GM19193 (cell line): ENCODE data around the gene FGF11.

Experiments used
- POLR2A ChIP-seq: IDR thresholded peaks from 4 replicates; pipeline ENCODE4 v1.6.1; 2011; ENCODE audit not compliant: insufficient read depth, insufficient read length; ENCODE audit errors: extremely low read depth

The FGF11 gene

DNA sequence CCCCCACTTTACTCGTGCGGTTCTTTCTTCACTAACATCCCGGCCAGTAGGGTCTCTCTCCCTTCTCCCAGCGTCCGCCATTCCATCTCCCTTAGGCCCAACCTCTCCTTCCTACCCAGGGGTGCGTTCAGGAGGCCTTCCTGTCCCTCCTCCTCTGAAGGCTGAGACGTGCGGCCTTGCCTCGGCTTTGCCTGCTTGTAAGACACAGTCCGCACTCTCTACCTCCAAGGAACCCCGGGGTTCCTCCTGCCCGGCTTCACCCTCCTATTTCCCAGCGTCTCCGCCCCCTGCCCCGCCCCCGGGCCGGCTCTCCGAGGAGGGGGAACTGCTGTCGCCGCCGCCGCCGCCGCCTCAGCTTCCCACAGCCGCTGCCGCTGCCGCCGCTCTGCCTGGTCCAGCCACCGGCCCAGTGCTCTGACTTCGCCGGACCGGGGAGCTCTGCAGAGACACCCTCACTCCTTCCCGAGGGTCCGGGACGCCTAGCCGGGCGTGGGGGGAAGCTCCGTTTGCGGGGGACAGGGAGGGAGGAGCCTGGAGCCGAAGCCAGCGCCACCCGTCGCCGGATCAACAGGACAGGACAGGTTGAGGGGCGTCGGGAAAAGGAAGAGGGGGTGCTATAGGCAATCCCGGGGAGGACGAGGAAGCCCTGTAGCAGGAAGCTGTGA lies 1.2 kb upstream of the FGF11 start:
- TF ChIP-seq POLR2A: no peak

DNA sequence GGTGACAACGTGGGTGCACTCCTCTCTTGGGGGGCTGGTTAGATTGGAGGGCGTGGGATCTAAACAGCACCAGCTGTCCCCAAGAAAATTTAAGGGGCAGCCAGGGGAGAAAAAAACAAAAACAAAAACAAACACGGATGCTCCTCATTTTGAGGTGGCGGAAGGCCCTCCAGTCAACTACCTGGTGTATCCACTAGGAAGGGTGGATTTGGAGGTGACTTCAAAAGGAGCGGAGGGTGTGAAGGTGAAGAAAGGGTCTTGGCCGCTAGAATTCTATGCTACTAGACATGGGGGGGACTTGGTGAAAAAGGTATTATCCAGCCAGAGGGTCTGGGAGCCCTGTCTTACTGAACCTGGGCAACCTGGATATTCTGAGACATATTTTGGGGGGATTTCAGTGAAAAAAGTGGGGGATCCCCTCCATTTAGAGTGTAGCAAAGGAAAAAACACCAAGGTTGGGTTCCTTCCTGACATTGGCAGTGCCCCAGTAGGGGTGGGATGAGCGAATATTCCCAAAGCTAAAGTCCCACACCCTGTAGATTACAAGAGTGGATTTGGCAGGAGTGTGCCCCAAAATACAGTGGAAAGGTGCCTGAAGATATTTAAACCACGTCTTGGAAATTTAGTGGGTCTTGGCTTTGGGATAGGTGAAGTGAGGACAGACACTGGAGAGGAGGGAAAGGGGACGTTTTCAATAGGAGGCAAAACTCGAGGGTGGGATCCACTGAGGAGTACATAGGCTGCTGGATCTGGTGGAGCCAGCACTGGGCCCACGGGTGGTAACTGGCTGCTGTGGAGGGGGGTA lies 454 bp upstream of the FGF11 start:
- TF ChIP-seq POLR2A: no peak

DNA sequence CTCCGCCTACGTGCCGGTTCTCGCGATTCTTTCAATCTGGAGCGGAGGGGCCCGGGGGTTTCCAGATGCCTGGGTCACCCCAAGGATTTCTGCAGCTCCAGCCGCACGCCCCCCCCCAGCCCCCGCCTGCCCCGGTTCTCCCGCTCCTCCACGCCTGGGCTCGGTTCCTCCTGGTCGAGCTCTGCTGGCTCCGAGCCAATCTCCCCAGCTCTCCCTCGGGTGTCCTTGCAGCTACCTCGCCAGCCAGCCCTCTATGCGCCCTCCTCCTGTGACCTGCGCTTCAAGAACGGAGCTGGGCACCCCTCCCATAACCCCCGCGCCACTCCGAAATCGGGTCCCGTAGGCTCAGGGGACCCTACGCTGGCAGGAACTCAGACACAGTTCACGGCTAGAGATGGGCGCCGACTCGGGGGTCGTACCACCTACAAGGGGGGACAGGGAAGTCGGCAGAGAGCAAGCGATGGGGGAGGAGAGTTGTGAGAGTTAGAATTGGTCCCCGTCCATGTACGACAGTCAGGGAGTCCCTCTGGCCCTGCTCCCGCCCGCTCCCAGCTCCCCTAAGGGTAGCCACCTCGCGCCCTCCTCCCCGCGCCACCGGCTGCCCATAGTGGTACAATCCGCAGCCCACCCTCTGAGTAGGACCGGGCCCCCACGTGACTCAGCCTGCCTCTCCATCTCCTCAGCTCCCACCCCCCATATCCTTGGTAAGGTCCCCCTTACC lies 961 bp downstream of the FGF11 start:
- no peak for TF ChIP-seq POLR2A

DNA sequence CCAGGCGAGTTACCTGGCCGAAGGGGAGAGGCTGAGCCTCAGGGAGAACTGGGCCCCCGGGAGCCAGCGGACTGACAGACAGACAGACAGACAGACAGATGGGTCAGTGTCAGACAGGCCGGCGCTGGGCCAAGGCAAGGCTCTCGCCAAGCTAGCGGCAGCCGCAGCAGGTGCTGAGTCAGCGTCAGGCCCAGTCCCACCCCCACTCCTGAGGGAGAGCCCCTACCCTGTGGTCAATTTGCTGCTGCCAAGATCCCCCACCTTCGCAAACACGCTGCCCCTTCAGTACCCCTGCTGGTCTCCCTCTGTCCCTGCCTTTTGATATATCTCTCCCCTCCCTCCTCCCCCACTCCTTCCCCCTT lies 1.5 kb downstream of the FGF11 start:
- TF ChIP-seq POLR2A: peak; percentile 5

DNA sequence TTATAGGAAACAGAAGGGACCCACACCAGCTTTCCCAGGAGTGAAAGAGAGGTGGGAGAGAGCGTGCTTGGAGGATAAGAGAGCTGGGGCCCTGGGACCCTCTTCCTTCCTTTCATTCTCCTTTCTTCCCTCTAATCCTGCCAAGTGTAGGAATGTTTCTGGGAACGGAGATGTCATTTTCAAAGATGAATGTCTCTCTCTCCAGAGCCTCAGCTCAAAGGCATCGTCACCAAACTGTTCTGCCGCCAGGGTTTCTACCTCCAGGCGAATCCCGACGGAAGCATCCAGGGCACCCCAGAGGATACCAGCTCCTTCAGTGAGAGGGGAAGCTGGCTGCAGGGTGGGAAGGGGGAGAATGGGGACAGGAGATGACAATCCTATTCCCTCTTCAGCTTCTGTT lies 2.0 kb downstream of the FGF11 start:
- no peak for TF ChIP-seq POLR2A

DNA sequence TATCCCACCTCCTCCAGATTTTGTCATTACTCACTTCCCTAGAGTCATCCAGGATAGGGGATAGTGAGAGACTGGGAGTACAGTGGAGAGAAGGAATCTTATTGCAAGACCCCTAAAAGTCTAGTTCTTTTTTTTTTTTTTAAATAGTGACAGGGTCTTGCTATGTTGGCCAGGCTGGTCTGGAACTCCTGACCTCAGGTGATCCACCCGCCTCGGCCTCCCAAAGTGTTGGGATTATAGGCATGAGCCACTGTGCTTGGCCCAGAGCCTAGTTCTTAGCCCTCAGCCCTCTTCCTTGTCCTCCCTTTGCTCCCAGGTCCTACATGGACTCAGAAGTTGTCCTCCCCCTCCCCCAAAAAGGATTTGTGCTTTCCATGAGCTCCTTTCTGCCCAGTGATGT lies 2.8 kb downstream of the FGF11 start:
- no peak for TF ChIP-seq POLR2A

DNA sequence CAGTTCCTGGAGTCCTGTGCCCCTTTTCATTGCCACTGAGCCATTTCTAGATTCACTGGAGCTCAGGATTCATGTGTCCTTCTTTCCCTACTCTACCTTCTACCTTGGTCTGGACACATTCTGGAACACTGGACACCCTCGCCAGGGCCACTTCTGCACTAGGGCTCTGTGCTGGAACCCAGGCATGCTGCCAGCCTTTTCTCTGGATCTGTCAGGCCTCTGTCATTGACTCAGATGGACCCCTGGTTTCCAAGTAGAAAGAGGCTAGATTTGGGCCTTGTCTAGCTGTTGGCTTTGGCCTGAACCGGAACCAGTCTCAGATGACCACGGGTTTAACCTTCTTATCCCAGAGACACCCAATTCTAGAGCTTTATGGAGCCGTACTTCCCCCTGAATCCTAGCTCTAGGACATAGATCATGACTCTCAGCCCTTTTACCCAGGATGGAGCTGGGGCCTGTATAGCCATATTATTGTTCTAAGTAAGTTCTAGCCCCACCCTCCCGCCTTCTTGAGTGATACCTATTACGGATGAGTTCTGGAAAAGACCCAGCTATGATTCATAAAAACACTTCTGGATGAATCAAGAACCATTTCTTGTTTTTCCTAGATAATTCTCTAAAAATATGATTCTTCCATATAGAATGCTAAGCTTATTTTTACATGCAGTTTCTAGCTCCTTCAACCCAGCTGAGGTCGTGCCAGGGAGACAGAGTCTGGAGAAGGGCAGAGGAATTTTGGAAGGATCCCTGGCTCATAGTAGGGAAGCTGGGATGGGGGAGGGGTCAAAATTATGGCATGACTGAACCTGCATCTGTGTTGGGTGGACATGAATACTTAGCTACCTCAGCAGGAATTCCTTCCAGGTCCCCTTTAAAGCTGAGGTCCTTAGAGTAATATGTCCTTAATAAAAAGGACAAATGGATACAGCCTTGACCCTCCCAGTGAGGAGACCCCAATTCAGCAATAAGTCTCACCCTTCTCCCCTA lies 4.5 kb downstream of the FGF11 start:
- TF ChIP-seq POLR2A: no peak

DNA sequence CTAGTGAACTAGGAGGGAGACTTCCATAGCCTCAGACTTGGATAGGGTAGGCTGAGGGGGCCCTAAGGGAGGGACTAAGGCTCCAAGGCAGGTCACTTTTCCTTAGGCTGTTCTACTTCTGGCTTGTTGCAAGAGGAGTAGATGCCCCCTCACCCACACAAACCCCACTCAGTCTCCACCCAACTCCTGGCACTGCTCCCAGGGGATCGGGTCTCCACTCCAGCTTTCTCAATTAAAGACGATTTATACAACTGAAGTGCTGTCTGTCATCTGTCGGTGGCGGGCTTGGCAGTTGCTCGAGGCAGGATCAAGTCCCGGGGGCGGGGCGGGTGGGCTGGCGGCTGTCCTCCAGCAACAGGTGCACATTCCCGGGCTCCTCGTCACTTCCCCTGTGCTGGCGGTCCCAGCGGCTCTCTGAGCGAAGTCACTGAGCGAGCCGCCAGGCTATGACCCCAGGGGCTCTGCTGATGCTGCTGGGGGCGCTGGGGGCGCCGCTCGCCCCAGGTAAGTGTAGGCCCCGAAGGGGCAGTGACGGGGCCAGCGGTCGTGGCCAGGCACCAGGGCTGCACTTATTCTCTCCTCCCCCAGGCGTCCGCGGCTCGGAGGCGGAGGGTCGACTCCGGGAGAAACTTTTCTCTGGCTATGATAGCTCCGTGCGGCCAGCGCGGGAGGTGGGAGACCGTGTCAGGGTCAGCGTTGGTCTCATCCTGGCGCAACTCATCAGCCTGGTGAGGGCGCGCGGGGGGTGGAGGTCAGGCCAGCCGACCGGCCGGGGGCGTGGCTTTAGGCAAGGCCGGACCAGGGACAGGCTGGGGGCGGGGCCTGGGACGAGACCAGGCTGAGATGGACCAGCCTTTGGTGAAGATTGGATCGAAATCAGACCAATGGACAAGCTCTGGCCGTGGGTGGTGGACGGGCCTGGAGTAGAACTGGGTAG lies 5.6 kb downstream of the FGF11 start, which contains the start of gene CHRNB1:
TSS of gene CHRNB1 (plus strand) at position 380 of the 937 bp plus-strand sequence. CDS start at position 447, 67 bp downstream.
- no peak for TF ChIP-seq POLR2A

DNA sequence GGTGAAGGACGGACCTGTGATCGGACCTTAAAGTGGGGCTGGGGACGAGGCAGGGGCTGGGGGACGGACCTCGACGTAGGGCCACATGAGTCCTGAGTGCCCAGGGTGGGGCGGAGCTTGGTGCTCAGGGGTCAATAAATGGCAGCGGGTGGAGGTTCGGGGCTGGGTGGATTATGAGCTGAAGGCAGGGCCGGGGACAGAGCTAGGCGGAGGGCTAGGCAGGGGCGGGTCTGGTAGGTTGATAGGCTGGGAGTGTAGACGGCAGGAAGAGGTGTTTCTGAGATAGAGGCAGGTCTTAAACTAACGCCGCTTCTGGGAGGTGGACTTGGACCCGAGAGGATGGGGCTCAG lies 6.3 kb downstream of the FGF11 start:
- no peak for TF ChIP-seq POLR2A

DNA sequence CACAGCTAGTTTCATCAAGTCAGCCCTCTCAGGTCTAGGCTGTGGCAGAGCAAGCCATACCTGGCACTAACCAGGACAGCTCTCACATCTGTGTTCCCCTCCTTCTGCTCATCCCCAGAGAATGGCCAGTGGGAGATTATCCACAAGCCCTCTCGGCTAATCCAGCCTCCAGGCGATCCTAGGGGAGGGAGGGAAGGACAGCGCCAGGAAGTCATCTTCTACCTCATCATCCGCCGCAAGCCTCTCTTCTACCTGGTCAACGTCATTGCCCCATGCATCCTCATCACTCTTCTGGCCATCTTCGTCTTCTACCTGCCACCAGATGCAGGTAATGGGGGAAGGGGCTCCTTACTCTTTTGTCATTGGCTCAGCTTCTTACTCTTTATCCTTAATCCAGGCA lies 9.1 kb downstream of the FGF11 start:
- no peak for TF ChIP-seq POLR2A

DNA sequence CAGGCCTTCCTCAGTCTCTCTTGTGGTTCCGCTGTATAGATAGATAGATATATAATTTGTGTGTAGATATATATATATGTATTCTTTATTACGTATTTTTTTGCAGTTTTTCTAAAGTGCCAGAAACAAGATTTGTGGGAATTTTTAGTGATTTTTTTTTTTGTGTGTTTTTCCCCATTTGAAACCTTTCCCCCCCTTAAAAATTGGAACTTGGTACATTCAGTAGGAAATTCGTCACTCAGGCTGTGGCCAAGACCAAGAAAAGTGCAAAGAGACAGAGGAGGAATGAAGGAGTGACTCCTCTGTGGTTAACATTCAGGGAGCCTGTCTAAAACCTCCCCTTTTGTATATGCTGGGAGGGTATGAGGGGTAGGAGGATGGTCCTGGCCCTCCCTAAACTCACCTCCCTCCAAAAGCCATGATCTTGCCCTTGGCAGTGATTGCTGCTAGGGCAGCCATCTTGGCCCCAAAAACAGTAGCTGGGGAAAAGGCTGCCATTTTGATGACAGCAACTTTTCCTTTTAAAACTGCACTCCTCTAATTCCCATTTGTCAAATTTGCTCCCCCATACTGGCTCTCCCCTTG lies 20.7 kb downstream of the FGF11 start:
- TF ChIP-seq POLR2A: no peak

DNA sequence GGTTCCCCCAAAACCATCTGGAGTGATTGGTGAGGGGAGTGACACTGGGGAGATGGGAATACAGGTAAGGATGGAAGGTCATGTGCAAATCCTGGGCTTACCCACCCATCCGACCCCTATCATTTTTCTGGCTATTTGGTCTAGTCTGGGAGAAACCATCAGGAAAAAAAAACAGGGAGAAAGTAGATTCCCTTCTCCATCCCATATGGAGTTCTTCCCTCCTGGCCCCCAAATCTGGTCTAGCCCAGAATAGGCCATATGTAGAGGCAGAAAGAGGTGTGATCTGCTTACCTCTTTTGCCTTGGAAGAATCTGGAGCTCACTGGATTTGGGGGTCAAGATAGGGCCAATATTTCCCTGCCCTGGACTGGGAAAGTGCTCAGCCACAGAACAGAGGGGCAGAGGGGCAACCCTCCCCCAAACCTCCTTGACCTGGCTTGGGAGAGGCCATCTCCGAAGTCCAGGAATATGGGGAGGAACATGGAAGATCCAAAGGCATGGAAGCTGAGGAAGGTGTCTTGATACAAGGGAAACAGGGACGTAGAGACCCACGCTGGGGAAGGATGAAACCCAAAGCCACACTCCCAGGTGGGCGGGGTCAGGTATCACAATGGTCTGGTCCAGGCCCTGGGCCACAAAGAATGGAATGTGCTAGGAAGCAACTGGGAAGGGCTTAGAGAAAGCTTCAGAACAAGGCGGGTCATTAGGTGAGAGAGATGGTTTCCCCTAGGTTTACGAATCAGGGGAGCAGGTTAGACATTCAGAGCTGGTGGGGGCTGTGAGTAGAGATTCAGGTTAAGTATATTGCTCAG lies 21.7 kb downstream of the FGF11 start:
- no peak for TF ChIP-seq POLR2A
